CD8-positive, alpha-beta memory T cell (primary cell): ENCODE measurements around the gene RBM17. TPM values are rescaled to one million over a fixed set of nuclear protein-coding genes. Genes with fewer than 3 reads are reported as not detected.
"Not testable (repeated sequence)": the region's sequence is repeated elsewhere in the genome, so short reads cannot be mapped to it uniquely, and the experiment has no call there.

Experiments used
- CTCF ChIA-PET: fragments of 350-600 bp; sonication (Branson Sonifier 250); formaldehyde crosslinking; loops from one replicate; lab custom pipeline; 2021; ENCODE audit warnings: antibody characterized with exemption; lab: Charles Lee
- POLR2A ChIA-PET: fragments of 350-600 bp; sonication (Branson Sonifier 250); formaldehyde crosslinking; loops from one replicate; lab custom pipeline; 2021; ENCODE audit warnings: antibody characterized with exemption; lab: Charles Lee
- DNase-seq, 5 donors: peaks; one replicate each; pipeline versions ENCODE4 v3.0.0 to v3.0.0-alpha.2; 2020 to 2022; ENCODE audit warnings: mixed read lengths in 1 of 5
- H3K27ac ChIP-seq: one replicate; pipeline ENCODE4 v1.7.0; 2013; ENCODE audit warnings: low read depth, mild to moderate bottlenecking, low read length, moderate library complexity
- H3K27me3 ChIP-seq: 2 replicates; pipeline ENCODE4 v1.7.0; 2013; ENCODE audit warnings: low read length, mild to moderate bottlenecking; ENCODE audit not compliant: insufficient read depth, poor library complexity, severe bottlenecking
- H3K36me3 ChIP-seq: 2 replicates; pipeline ENCODE4 v1.7.0; 2013; ENCODE audit warnings: mild to moderate bottlenecking, low read length, moderate library complexity; ENCODE audit not compliant: insufficient read depth
- H3K4me1 ChIP-seq: 2 replicates; pipeline ENCODE4 v1.7.0; 2013; ENCODE audit warnings: mild to moderate bottlenecking, low read length, moderate library complexity; ENCODE audit not compliant: insufficient read depth
- H3K4me3 ChIP-seq: 2 replicates; pipeline ENCODE4 v1.7.0; 2013; ENCODE audit warnings: mild to moderate bottlenecking, low read length
- H3K9me3 ChIP-seq: 2 replicates; pipeline ENCODE4 v1.7.0; 2013; ENCODE audit warnings: mild to moderate bottlenecking, low read length
- H3K27ac Mint-ChIP-seq, 8 donors: one replicate each; pipeline ENCODE4 v1.8.0; 2020 to 2021; ENCODE audit warnings: mixed read lengths in 8 of 8, mild to moderate bottlenecking in 6 of 8, inconsistent platforms in 3 of 8, moderate library complexity in 3 of 8
- H3K27me3 Mint-ChIP-seq, 2 donors: one replicate each; pipeline ENCODE4 v1.8.0; 2020 to 2021; ENCODE audit warnings: mixed read lengths in 2 of 2, mild to moderate bottlenecking in 1 of 2, moderate library complexity in 1 of 2
- H3K36me3 Mint-ChIP-seq, 3 donors: one replicate each; pipeline ENCODE4 v1.8.0; 2020 to 2021; ENCODE audit warnings: mixed read lengths in 3 of 3, inconsistent platforms in 1 of 3, mild to moderate bottlenecking in 1 of 3
- H3K4me1 Mint-ChIP-seq, 3 donors: one replicate each; pipeline ENCODE4 v1.8.0; 2020 to 2021; ENCODE audit warnings: mixed read lengths in 3 of 3, inconsistent platforms in 1 of 3, mild to moderate bottlenecking in 1 of 3
- H3K4me3 Mint-ChIP-seq, 7 donors: one replicate each; pipeline ENCODE4 v1.8.0; 2020 to 2021; ENCODE audit warnings: mixed read lengths in 7 of 7, mild to moderate bottlenecking in 6 of 7, moderate library complexity in 4 of 7, inconsistent platforms in 2 of 7
- H3K9me3 Mint-ChIP-seq, 5 donors: one replicate each; pipeline ENCODE4 v1.8.0; 2020 to 2022; ENCODE audit warnings: mixed read lengths in 5 of 5, mild to moderate bottlenecking in 3 of 5, moderate library complexity in 2 of 5, inconsistent platforms in 1 of 5
- polyA plus RNA-seq: library from polyadenylated mRNA; unstranded; fragments of 300-500 nt; fragmentation: Illumina TruSeq; gene quantifications from one replicate; pipeline ENCODE4 v1.2.3, GENCODE V29; 2021
- total RNA-seq, 2 experiments: library from RNA; stranded (reverse); gene quantifications; one replicate each; pipeline ENCODE4 v1.2.3, GENCODE V29; 2021

Gene RBM17
- total and polyA plus RNA-seq, 3 experiments from 2014 or later = 91.8 to 282 (median 269) TPM

GRCh38 chr10:6165933-6166332 is 77.1 kb downstream of the RBM17 start:
- ChIA-PET CTCF (interaction anchor here (0.7 to 4.0 kb wide), 4 partner anchors 9 to 59 kb away, joined by 3 to 15 read pairs (median 4); partner anchors contain the start of gene PFKFB3), POLR2A (interaction anchor here (0.7 kb wide), 1 partner anchor 12 kb away, joined by 3 read pairs; no protein-coding TSS in a partner anchor)
- H3K36me3 ChIP-seq, H3K27me3 Mint-ChIP-seq, H3K27ac ChIP-seq, DNase-seq, H3K4me3 ChIP-seq, H3K27me3 ChIP-seq, H3K9me3 Mint-ChIP-seq, H3K9me3 ChIP-seq: not testable (repeated sequence)
- peak overlapping the region in 5 of 7 donors; percentile 2 to 93 (median 54) for H3K4me3 Mint-ChIP-seq
- H3K27ac Mint-ChIP-seq = peak overlapping the region in 6 of 8 donors; percentile 48 to 99 (median 90)
- H3K4me1 ChIP-seq = peaks cover 40% of the 10 kb centered on the region
- peaks cover 0 to 23% (median 9%) of the 10 kb centered on the region in 3 donors for H3K36me3 Mint-ChIP-seq
- H3K4me1 Mint-ChIP-seq = peaks cover 58 to 74% (median 74%) of the 10 kb centered on the region in 3 donors

Other genes starting within 250 kb of the RBM17 start
- gene ANKRD16, start 199.1 kb upstream of the RBM17 start, total RNA-seq = 1 to 10 TPM; 7.2 to 8.5 TPM
- 3.2 TPM for gene ANKRD16, start 199.1 kb upstream of the RBM17 start, polyA plus RNA-seq
- 10 to 100 TPM; 58.7 to 59.3 TPM for gene FBH1, start 198.8 kb upstream of the RBM17 start, total RNA-seq
- 82.2 TPM for gene FBH1, start 198.8 kb upstream of the RBM17 start, polyA plus RNA-seq
- gene IL15RA, start 111.5 kb upstream of the RBM17 start, total RNA-seq = 10 to 100 TPM; 30.1 to 33.5 TPM
- 19.8 TPM for gene IL15RA, start 111.5 kb upstream of the RBM17 start, polyA plus RNA-seq
- 1,000 to 10,000 TPM; 1,178 to 1,224 TPM for gene IL2RA, start 26.7 kb upstream of the RBM17 start, total RNA-seq
- 8.3 TPM for gene IL2RA, start 26.7 kb upstream of the RBM17 start, polyA plus RNA-seq
- 10 to 100 TPM; 53.6 to 60.1 TPM for gene PFKFB3, start 113.9 kb downstream of the RBM17 start, total RNA-seq
- gene PFKFB3, start 113.9 kb downstream of the RBM17 start, polyA plus RNA-seq = 7.4 TPM